Measurements from ENCODE around the gene CSTF1.
"Not testable (repeated sequence)": the region's sequence is repeated elsewhere in the genome, so short reads cannot be mapped to it uniquely, and the experiment has no call there.

Gene CSTF1

GRCh38 chr20:56406910-56407309, 14.5 kb downstream of the CSTF1 start:
- no peak overlapping the region for H2AFZ ChIP-seq (ENCODE audit: low read length)
- no peak overlapping the region for H3K4me3 ChIP-seq (ENCODE audit: low read length, poor library complexity, severe bottlenecking)
- H3K4me2 ChIP-seq (ENCODE audit: low read depth, low read length, poor library complexity, severe bottlenecking) = no peak overlapping the region
- H4K20me1 ChIP-seq (ENCODE audit: insufficient read depth, low read length, poor library complexity, severe bottlenecking) = peaks cover 12% of the 10 kb centered on the region
- no peaks in the 10 kb centered on the region for H3K9me3 ChIP-seq (ENCODE audit: insufficient read depth, low read depth, low read length)
- H3K4me1 ChIP-seq (ENCODE audit: insufficient read depth, low read length, poor library complexity, severe bottlenecking) = peaks cover 5% of the 10 kb centered on the region
- H3K36me3 ChIP-seq (ENCODE audit: insufficient read depth, low read length) = peaks cover 49% of the 10 kb centered on the region
- TF ChIP-seq CTCF (conservative IDR thresholded peaks at IDR 0.05; ENCODE audit: low read length) (no peak), EZH2phosphoT487 (IDR thresholded peaks at IDR 0.05; ENCODE audit: borderline replicate concordance) (no peak)
- H3K27me3 ChIP-seq (ENCODE audit: insufficient read depth, low read length, poor library complexity, severe bottlenecking) = no peaks in the 10 kb centered on the region
- H3F3A ChIP-seq (ENCODE audit: low read depth) = no peaks in the 10 kb centered on the region
- peaks cover 37% of the 10 kb centered on the region for H3K79me2 ChIP-seq (ENCODE audit: insufficient read depth, low read length)
- no peak overlapping the region for H3K9ac ChIP-seq (ENCODE audit: low read depth, low read length, poor library complexity, severe bottlenecking)
- no peaks in the 10 kb centered on the region for H3K9me2 ChIP-seq (replicated peaks; ENCODE audit: low read depth, low read length)

GRCh38 chr20:56409521-56409920, 17.1 kb downstream of the CSTF1 start:
- no peak overlapping the region for H3K4me3 ChIP-seq (ENCODE audit: low read length, poor library complexity, severe bottlenecking)
- H3K27me3 ChIP-seq (ENCODE audit: insufficient read depth, low read length, poor library complexity, severe bottlenecking) = no peaks in the 10 kb centered on the region
- no peak for TF ChIP-seq CTCF (conservative IDR thresholded peaks at IDR 0.05; ENCODE audit: low read length)
- no peak for TF ChIP-seq EZH2phosphoT487 (IDR thresholded peaks at IDR 0.05; ENCODE audit: borderline replicate concordance)
- H3K9ac ChIP-seq (ENCODE audit: low read depth, low read length, poor library complexity, severe bottlenecking) = no peak overlapping the region
- H3K36me3 ChIP-seq (ENCODE audit: insufficient read depth, low read length) = peaks cover 31% of the 10 kb centered on the region
- no peaks in the 10 kb centered on the region for H3F3A ChIP-seq (ENCODE audit: low read depth)
- H3K9me2 ChIP-seq (replicated peaks; ENCODE audit: low read depth, low read length) = no peaks in the 10 kb centered on the region
- H3K4me1 ChIP-seq (ENCODE audit: insufficient read depth, low read length, poor library complexity, severe bottlenecking) = peaks cover 5% of the 10 kb centered on the region
- H3K4me2 ChIP-seq (ENCODE audit: low read depth, low read length, poor library complexity, severe bottlenecking) = no peak overlapping the region
- no peak overlapping the region for H2AFZ ChIP-seq (ENCODE audit: low read length)
- peaks cover 8% of the 10 kb centered on the region for H4K20me1 ChIP-seq (ENCODE audit: insufficient read depth, low read length, poor library complexity, severe bottlenecking)
- peaks cover 18% of the 10 kb centered on the region for H3K79me2 ChIP-seq (ENCODE audit: insufficient read depth, low read length)
- H3K9me3 ChIP-seq (ENCODE audit: insufficient read depth, low read depth, low read length) = no peaks in the 10 kb centered on the region

- no peaks in the 10 kb centered on the region for H3F3A ChIP-seq (ENCODE audit: low read depth)
- H2AFZ ChIP-seq (ENCODE audit: low read length) = no peak overlapping the region
- H3K4me3 ChIP-seq (ENCODE audit: low read length, poor library complexity, severe bottlenecking) = no peak overlapping the region
- no peak overlapping the region for H3K9ac ChIP-seq (ENCODE audit: low read depth, low read length, poor library complexity, severe bottlenecking)
- peaks cover 5% of the 10 kb centered on the region for H3K4me1 ChIP-seq (ENCODE audit: insufficient read depth, low read length, poor library complexity, severe bottlenecking)
- no peak for TF ChIP-seq EZH2phosphoT487 (IDR thresholded peaks at IDR 0.05; ENCODE audit: borderline replicate concordance)
- no peak for TF ChIP-seq CTCF (conservative IDR thresholded peaks at IDR 0.05; ENCODE audit: low read length)
- H3K9me3 ChIP-seq (ENCODE audit: insufficient read depth, low read depth, low read length) = no peaks in the 10 kb centered on the region
- H3K79me2 ChIP-seq (ENCODE audit: insufficient read depth, low read length) = peaks cover 16% of the 10 kb centered on the region
- H3K9me2 ChIP-seq (replicated peaks; ENCODE audit: low read depth, low read length) = no peaks in the 10 kb centered on the region
- no peak overlapping the region for H3K4me2 ChIP-seq (ENCODE audit: low read depth, low read length, poor library complexity, severe bottlenecking)
- H3K27me3 ChIP-seq (ENCODE audit: insufficient read depth, low read length, poor library complexity, severe bottlenecking) = no peaks in the 10 kb centered on the region
- peaks cover 29% of the 10 kb centered on the region for H3K36me3 ChIP-seq (ENCODE audit: insufficient read depth, low read length)
- H4K20me1 ChIP-seq (ENCODE audit: insufficient read depth, low read length, poor library complexity, severe bottlenecking) = peaks cover 8% of the 10 kb centered on the region
Measured at GRCh38 chr20:56409956-56410355, 17.5 kb downstream of the CSTF1 start.

- H3K9ac ChIP-seq (ENCODE audit: low read depth, low read length, poor library complexity, severe bottlenecking) = peak overlapping the region; percentile 5
- not testable (repeated sequence) for H3F3A ChIP-seq (ENCODE audit: low read depth)
- H3K4me3 ChIP-seq (ENCODE audit: low read length, poor library complexity, severe bottlenecking) = peak overlapping the region; percentile 58
Measured at GRCh38 chr20:56411287-56411686, 18.8 kb downstream of the CSTF1 start.

More at GRCh38 chr20:56411287-56411686, 18.8 kb downstream of the CSTF1 start:
- not testable (repeated sequence) for H3K9me3 ChIP-seq (ENCODE audit: insufficient read depth, low read depth, low read length); H2AFZ ChIP-seq (ENCODE audit: low read length); H4K20me1 ChIP-seq (ENCODE audit: insufficient read depth, low read length, poor library complexity, severe bottlenecking); H3K4me1 ChIP-seq (ENCODE audit: insufficient read depth, low read length, poor library complexity, severe bottlenecking); H3K79me2 ChIP-seq (ENCODE audit: insufficient read depth, low read length); H3K9me2 ChIP-seq (replicated peaks; ENCODE audit: low read depth, low read length); H3K27me3 ChIP-seq (ENCODE audit: insufficient read depth, low read length, poor library complexity, severe bottlenecking)
- Histone ChIP-seq H3K4me2 (ENCODE audit: low read depth, low read length, poor library complexity, severe bottlenecking) (peak overlapping the region; percentile 55), H3K36me3 (ENCODE audit: insufficient read depth, low read length) (peaks cover 18% of the 10 kb centered on the region; the same call in 1 of the 2 replicates)
